G401 (cell line): ENCODE data around the gene LMF2. TPM values are rescaled to one million over a fixed set of nuclear protein-coding genes. Genes with fewer than 3 reads are reported as not detected.
A peak's percentile ranks its signal among the peaks of the same experiment; 100 is the strongest.
"Not testable (repeated sequence)": the region's sequence is repeated elsewhere in the genome, so short reads cannot be mapped to it uniquely, and the experiment has no call there.

Experiments
- DNase-seq: peaks from one replicate; pipeline ENCODE4 v3.0.0-alpha.2; 2015; ENCODE audit warnings: low spot score
- in situ Hi-C: cut with HindIII; loops from 2 replicates; pipeline ENCODE4 v1.10.0; 2016; ENCODE audit warnings: low sequenced_read_pairs, mixed read lengths
- total RNA-seq: library from RNA; depleted of rRNA; stranded (reverse); fragments of >200 nt; shearing (Covaris generic); gene quantifications from 2 replicates; pipeline ENCODE4 v1.2.3, GENCODE V29; 2014; rRNA removed

The LMF2 gene
- 40.6 and 45.7 TPM in 2 replicates for total RNA-seq

GRCh38 chr22:50507421-50507990, at the start of gene LMF2:
Gene LMF2 (minus strand): TSS chr22:50507702. CDS start chr22:50507675, 27 bp downstream.
- no peak for DNase-seq
- in situ Hi-C loops, result no loop called here

- DNase-seq, result no peak
- in situ Hi-C loops, result no loop called here
These were observed 49.2 kb upstream of the LMF2 start for GRCh38 chr22:50556703-50557102.

- DNase-seq, result no peak
- in situ Hi-C loops, result no loop called here
These were observed 45.8 kb upstream of the LMF2 start for GRCh38 chr22:50553310-50553709.

GRCh38 chr22:50551160-50551752, 43.8 kb upstream of the LMF2 start:
- in situ Hi-C loops, result no loop called here
- DNase-seq, result no peak

GRCh38 chr22:50550395-50550794, 42.9 kb upstream of the LMF2 start:
- no peak for DNase-seq
- in situ Hi-C loops, result no loop called here

GRCh38 chr22:50548921-50549790, 41.7 kb upstream of the LMF2 start:
- in situ Hi-C loops, result no loop called here
- no peak for DNase-seq

- in situ Hi-C loops, result no loop called here
- no peak for DNase-seq
These were observed 40.8 kb upstream of the LMF2 start for GRCh38 chr22:50548040-50548920.

- no peak for DNase-seq
- in situ Hi-C loops, result no loop called here
These were observed 39.9 kb upstream of the LMF2 start for GRCh38 chr22:50547263-50547985.

- in situ Hi-C loops, result no loop called here
- DNase-seq, result no peak
These were observed 39.1 kb upstream of the LMF2 start for GRCh38 chr22:50546326-50547262.

- in situ Hi-C loops, result no loop called here
- DNase-seq, result no peak
These were observed 38.2 kb upstream of the LMF2 start, which contains the start of gene KLHDC7B for GRCh38 chr22:50545522-50546325. Gene KLHDC7B (plus strand): TSS chr22:50545899. CDS start chr22:50546244, 345 bp downstream.

GRCh38 chr22:50544746-50545253, 37.3 kb upstream of the LMF2 start:
- in situ Hi-C loops, result no loop called here
- peak; percentile 32 for DNase-seq

- DNase-seq, result peak; percentile 48
- in situ Hi-C loops, result no loop called here
These were observed 36.7 kb upstream of the LMF2 start for GRCh38 chr22:50544078-50544745.

- in situ Hi-C loops, result no loop called here
These were observed 35.0 kb upstream of the LMF2 start for GRCh38 chr22:50542416-50542927.

GRCh38 chr22:50541667-50542026, 34.1 kb upstream of the LMF2 start:
- in situ Hi-C loops, DNase-seq: not testable (repeated sequence)

More at GRCh38 chr22:50542416-50542927, 35.0 kb upstream of the LMF2 start:
- no peak for DNase-seq

GRCh38 chr22:50540381-50540780, 32.9 kb upstream of the LMF2 start:
- DNase-seq, result no peak
- in situ Hi-C loops, result no loop called here

GRCh38 chr22:50537765-50538164, 30.3 kb upstream of the LMF2 start:
- no peak for DNase-seq
- in situ Hi-C loops, result no loop called here
